GM18868 (cell line): ENCODE data around the gene DNLZ.

Experiments
- ATAC-seq: cut with Tn5 transposase; IDR thresholded peaks from one replicate; pipeline ENCODE4 v1.9.1; 2021; ENCODE audit warnings: mild to moderate bottlenecking, moderate library complexity; ENCODE audit not compliant: unreplicated experiment

The DNLZ gene

DNA sequence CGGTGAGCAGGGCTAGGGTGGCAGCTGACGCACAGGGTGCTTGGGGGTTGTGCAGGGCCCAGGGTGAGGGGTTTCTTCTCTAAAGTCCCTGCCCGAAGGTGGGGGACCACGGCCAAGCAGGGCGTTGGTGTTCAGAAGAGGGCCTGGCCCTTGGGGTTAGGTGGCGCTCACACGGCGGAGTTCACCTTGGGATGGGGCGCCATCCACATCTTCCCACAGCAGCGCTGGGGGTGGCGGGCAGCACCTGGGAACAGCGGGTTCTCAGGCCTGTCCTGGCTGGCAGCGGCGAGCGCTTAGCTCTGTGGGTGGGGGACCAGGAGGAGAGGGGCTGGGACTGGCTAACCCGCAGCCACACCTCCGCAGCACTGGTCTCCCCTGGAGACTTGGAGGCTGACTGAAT is 30.1 kb downstream of the DNLZ start:
- ATAC-seq, result no peak

DNA sequence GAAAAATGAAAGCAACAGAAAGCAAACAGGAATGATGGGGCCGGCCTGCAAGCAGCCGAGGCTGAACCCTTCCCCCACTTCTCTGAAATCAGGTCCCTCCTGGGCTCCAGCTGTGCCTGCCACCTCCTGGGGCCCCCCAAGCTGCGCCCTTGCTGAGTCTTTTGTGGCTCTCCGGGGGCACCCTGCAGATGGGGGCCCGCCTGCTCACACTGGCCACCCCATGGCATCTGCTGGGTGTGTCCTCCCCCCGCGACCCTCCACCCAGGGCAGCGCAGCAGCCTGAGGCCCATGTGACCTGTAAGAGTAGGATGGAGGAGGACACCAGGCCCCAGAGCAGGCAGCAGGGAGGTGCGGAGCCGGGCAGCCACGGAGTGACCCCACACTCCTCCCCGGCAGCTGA is 30.5 kb downstream of the DNLZ start:
- no peak for ATAC-seq

- ATAC-seq, result no peak
These were observed 31.0 kb downstream of the DNLZ start for GRCh38 chr9:136332482-136332983.

- no peak for ATAC-seq
These were observed 31.7 kb downstream of the DNLZ start for GRCh38 chr9:136331556-136332481.

DNA sequence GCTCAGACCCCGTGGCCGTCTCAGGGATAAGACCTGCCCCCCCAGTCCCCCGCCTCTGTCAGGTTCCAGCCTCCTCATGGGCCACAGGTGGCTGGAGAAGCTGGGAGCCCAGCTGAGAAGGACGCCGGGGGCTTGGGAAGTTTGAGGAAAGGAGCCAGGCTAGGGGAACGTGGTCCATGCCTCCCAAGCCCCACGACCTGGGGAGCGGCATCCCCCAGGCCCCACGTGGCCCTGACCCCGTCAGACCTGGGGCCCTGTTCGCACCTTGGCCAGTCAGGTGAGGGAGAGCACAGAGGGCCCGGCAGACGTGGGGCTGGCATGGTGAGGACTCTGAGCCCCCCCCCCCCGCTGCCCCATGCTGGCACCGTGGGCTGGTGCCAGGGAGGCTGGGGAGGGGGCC is 32.5 kb downstream of the DNLZ start:
- ATAC-seq, result no peak

DNA sequence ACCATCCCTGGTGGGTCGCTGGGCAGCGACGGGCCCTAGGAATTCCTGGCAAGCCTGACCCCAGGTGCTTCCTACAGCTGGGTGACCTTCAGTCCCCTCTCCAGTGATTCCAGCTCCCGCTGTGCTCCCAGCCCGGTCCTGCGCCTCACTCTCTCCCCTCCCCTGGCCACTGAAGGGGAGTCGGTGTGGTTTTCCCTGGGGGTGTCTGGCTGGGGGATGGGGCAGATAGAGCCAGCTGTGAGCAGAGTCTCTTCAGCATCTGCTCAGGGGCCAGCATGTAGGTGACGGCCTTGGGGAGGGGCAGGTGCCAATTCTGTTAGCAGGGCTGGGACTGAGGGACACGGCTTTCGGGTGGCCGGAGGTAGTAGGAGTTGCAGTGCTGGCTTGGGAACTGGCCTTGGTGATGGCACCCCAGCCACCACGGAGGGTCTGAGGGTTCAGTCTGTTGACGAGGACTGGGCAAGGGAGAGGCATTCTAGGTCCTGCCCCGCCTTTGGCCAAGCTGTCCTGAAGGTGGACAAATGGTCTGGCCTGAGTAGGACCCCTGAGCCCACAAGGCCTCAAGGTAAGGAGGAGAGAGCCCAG is 33.0 kb downstream of the DNLZ start:
- no peak for ATAC-seq

DNA sequence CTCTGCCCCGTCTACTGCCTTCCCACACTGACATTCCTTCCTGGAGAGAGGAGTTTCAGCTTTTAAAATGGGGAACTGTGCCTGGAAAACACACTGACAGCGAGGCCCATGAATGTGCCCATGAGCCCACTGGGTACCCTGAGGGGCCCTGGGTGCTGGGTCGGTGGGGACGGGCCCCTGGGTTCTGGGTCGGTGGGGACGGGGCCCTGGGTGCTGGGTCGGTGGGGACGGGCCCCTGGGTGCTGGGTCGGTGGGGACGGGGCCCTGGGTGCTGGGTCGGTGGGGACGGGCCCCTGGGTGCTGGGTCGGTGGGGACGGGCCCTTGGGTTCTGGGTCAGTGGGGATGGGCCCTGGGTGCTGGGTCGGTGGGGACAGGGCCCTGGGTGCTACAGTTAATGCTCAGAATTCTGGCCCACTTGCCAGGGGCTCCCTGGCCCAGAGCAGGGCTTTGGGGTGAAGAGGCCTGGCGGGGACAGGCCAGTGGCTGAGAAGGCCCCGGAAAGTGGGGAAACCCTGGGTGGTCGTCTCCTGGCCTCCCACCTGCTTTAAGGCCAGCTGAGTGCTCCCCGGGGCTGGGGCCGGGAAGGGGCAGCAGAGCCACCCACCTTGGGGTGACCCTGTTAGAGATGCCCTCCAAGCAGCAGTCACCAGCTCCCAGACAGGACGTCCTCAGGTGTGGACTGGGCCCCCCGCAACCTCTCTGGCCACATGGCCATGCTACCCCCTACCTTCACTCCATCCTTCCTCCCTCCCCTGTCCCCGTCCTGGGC is 33.7 kb downstream of the DNLZ start:
- ATAC-seq, result no peak

DNA sequence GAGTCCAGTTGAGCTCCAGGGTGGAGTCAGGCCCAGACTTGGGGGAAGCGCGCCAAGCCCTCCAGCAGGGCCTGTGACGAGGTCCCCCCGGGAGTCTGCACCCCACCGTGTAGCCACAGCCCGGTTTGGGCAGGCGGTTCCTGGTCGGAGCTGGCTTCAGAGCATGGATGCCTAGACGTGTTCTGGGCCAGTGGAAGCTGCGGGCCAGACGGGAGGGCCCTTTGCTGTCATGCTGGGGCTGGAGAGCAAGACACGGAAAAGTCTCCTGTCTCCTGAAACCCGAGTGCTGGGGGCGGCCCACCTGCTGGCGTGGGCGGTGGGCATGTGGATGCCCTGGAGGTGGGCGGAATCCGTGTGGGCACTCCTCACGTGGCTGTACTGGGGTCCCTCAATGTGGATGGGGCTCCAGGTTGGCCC is 34.3 kb downstream of the DNLZ start:
- ATAC-seq, result no peak

DNA sequence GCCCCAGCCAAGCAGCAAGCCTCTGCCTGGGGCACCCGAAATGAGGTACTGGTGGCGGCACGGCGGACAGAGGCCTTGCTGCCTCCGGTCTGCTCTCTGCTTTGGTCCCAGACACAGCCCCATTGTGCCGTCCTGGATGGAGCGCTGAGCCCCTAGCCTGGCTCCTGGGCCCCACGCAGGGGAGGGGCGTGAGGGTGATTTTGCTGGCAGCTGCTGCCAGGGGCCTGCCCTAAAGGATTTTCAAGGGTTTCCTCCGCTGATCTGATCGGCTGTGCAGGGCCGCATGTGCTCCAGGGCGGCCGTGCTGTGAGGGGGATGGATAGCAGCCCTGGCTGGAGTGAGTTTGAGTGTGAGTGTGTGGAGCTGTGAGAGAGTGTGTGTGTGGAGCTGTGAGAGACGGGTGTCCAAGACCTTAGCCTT is 34.9 kb downstream of the DNLZ start:
- ATAC-seq, result no peak

DNA sequence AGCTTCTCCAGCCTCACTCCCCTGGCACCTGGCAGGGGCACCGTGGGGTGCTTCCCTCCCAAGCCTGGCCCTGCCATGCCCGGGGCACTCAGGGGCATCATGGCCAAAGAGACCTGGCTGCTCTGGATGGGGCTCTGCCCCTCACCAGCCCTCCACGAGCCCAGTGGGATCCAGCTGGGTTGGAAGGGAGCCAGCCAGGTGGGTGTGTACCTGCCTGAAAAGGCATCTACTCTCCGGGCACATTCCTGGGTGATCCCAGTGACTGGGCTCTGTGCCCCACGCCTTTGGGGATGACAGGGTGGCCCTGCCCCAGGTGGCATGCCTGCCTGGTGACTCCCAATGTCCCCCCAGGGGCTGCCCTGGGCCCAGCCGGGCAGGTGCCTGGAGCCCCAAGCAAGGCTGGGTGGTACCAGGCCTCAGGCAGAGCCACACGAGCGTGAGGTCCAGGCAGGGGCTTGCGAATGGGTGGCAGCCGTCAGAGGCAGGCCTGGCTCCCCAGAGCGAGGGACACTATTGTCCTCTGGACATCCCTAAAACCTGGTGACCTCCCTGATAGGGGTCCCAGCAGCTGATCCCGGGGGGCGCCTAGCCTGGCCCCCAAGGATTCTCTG is 35.4 kb downstream of the DNLZ start:
- ATAC-seq, result no peak

DNA sequence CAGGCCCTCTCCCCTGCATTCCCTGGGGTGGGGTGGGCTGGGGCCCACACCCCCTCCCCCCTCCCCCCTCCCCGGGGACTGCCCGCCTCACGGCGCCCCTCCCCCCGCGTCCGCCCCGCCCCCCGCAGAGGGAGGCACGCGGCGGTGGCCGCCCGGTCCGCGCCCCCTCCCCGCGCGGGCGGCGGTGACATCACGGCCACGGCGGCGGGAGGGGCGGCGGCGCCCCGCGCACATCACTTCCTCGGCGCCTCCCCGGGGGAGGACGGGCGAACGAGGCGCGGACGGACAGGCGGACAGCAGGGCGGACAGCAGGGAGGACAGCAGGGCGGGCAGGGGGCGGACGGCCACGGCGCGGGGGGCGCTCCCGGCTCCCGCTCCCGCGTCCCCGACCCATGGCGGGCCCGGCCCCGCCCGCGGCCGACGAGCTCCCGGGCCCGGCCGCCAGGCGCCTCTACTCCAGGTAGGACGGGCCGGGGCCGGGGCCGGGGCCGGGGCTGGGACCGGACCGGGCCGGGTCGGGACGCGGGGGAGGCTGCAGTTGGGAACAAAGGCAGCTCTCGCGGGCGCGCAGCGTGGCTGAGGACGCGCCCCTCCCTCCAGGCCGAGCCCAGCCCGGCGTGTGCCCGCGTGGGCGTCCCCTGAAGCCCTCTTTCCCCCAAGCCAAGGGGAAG is 36.1 kb downstream of the DNLZ start, which contains the start of gene GPSM1:
GPSM1 (plus strand) TSS at position 236 of the 671 bp plus-strand sequence; CDS start at position 393, 157 bp downstream.
- ATAC-seq, result no peak

- ATAC-seq, result no peak
These were observed 36.7 kb downstream of the DNLZ start for GRCh38 chr9:136326761-136327303.

DNA sequence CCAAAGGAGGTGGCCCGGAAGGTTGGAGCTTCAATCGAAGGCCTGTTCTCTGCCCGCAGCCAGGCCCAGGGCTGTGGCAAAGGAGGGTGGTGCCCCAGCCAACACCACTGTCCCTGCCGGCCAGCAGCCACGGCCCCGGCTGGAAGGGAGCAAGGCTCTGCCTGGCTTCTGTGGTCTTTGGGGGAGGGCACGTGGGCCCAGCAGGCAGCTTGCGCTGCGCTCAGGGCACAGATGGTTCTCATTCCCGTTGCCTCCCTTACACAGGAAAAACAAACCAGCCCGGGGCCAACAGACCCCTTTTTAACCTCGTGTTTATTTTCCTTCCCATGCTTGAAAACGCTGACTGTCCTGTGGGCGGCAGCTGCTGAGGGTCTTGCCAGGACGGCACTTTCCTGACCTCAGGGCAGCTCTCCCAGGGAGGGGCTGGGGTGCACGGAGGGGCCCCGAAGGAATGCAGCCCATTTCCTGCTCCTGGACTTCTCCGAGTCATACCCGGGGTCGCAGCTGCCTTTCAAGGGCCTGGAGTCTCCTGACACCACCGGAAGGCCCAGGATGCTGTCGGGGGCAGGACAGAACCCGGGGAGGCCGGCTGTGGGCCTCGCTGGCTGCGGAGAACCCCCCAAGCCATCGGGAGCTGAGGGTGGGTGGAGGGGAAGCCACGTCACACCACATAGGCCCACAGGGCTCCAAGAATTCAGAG is 37.3 kb downstream of the DNLZ start:
- no peak for ATAC-seq

DNA sequence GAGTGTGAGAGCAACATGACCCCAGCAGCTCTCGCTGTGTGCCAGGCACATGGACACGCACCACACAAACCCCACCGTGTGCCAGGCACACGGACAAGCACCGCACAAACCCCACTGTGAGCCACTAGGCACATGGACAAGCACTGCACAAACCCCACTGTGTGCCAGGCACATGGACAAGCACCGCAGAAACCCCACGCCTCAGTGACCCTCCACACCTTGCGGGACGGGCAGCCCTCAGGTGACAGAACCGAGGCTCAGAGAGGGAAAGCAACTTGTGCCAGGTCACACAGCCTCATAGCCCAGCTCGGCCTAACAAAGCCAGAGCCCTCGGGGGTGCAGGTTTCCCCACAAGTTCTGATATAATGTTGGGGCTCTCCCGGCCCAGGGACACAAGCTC is 38.2 kb downstream of the DNLZ start:
- ATAC-seq, result no peak

DNA sequence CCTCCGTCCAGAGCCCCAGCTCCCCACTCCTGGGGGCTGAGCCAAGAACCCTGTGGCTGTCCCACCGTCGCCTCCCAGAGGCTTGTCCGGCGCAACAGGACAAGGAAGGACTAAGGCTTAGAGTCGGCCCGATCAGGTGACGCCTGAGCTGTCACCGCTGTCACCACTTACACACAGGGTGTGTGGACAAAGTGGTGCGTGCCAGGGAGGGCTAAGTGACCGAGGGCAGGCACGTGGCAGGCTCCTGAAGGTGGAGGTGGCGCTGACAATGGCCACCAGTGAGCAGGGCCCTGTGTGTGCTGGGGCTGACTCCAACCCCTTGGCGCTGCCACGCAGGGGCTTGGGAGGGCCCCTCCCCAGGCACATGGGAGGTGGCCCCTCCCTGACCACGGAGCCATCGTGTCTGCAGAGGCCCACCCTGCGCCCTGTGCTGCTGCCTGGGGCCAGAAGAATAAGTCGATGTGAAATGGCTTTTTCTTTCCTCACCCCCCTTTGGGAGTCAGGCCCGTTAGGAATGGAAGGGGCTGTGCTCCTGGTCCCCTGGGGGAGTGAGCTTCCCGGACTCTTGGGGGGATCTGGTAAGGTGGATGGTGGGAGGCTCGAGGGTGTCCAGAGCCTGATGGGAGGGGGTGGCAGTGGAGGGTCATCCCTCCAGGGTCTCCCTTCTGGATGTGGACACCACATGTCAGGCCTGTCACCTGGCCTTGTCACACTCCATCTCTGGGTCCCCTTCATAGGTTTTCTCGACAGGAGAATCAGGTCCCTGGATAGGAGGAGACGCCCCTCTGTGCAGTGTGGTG is 38.8 kb downstream of the DNLZ start:
- no peak for ATAC-seq

DNA sequence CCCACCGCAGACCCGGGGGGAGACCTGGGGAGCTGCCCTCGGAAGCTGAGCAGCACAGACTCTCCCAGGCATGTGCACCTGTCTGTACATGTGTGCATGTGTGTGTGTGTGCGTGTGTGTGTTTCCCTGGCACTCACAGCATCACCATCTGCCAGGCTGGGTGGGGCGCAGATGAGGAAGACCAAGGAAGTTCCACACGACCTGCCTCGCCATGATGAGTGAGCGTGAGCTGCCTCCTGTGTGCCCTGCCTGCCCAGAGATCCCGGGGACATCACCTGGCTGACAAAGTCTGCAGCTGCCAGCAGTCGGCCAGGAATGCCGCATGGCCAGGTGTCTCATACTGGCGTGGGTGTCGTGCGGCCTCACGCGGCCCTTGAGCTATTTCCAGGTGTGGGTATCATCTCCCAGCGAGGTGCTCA is 40.2 kb downstream of the DNLZ start:
- no peak for ATAC-seq

DNA sequence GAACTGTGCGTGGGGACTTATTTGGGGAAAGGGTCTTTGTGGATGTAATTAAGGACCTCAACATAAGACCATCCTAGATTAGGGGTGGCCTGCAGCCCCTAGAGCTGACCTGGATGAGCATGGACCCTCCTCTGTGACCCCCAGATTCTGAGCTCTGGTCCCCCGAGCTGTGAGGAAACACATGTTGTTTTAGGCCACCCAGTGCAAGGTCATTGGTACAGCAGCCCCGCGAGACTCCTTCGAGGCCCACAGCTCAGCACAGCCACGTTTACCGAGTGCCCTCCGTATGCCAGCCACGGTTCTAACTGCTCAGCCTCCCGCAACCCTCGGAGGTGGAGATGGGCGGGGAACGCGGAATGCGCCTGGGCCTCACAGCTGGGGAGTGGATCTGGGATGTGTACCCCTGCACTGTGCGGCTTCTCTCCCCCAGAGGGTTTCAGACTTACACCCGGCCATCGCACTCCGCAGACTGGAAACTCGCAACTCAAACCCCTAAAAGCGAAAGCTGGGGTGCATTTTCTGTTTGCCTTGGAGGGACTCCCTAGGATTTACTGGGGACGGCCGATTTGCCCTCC is 40.7 kb downstream of the DNLZ start:
- ATAC-seq, result no peak

- no peak for ATAC-seq
These were observed 42.0 kb downstream of the DNLZ start for GRCh38 chr9:136321561-136321960.
